ENCODE measurements around the gene PHF20. TPM values are rescaled to one million over a fixed set of nuclear protein-coding genes. Genes with fewer than 3 reads are reported as not detected.
A peak's percentile ranks its signal among the peaks of the same experiment; 100 is the strongest.
"Not testable (repeated sequence)": the region's sequence is repeated elsewhere in the genome, so short reads cannot be mapped to it uniquely, and the experiment has no call there.

PHF20 gene
- total RNA-seq, 2 experiments from 2014 or later = 57.9 to 58.8 TPM

DNA sequence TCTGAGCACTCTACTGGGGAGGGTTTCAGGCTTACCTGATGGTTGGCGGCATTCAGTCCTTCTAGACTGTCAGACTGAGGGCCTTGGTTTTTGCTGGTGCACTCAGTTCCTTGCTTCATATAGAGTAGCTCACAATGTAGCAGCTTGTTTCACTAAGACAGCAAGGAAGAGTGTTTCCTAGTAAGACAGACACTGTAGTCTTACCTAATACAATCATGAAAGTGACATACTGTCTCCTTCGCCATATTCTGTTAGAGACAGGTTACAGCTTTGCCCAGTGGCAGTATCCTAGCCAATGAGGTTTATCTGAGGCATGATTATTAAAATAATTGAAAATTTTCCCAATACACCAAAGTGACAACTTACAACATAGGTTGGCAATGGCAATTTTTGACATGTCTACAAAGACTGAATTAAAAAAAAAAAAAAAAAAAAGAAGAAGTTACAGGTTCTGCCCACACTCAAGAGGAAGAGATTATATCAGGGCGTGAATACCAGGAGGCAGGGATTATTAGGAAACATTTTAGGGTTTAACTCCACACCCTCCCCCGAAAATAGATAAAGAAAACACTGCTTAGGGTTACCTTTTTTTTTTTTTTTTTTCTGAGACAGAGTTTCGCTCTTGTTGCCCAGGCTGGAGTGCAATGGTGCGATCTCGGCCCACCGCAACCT lies 115.7 kb downstream of the PHF20 start:
- intact Hi-C loops (cut with micrococcal nuclease) = no loop called here
- POLR2A ChIA-PET = interaction anchor here (0.6 to 2.3 kb wide), 3 partner anchors 66 to 145 kb away, joined by 3 to 9 read pairs (median 3); partner anchors contain the start of gene RBM39
- Mint-ChIP-seq H3K27me3 (no peaks in the 10 kb centered on the region), H3K27ac (no peak overlapping the region), H3K36me3 (ENCODE audit: low read depth) (peaks cover 5% of the 10 kb centered on the region), H3K4me1 (ENCODE audit: low read depth) (peaks cover 23% of the 10 kb centered on the region), H3K9me3 (no peaks in the 10 kb centered on the region), H3K4me3 (no peak overlapping the region)
- DNase-seq (no peak), ATAC-seq (no peak)
- no peak for TF ChIP-seq CTCF (IDR thresholded peaks at IDR 0.05)
- CTCF ChIA-PET = no interaction called here

DNA sequence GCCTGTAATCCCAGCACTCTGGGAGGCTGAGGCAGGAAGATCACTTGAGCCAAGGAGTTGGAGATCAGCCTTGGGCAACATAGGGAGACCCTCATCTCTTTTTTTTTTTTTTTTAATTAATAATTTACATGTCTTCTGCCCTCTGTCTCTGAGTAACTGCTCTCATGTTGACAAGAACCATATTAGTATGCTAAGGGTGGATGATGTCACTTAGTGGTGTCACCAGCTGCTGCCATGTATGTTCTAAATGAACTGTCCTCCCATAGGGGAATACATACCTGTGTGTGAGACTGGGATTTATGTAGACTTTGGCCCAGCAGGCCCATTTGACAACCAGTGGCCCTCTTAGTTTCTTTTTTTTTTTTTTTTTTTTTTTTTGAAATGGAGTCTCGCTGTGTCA lies 116.8 kb downstream of the PHF20 start:
- Mint-ChIP-seq H3K36me3 (ENCODE audit: low read depth) (peaks cover 5% of the 10 kb centered on the region), H3K4me3 (no peak overlapping the region), H3K27ac (no peak overlapping the region), H3K27me3 (no peaks in the 10 kb centered on the region), H3K9me3 (no peaks in the 10 kb centered on the region), H3K4me1 (ENCODE audit: low read depth) (peaks cover 28% of the 10 kb centered on the region)
- ChIA-PET CTCF (no interaction called here), POLR2A (no interaction called here)
- DNase-seq (no peak), ATAC-seq (peak; percentile 41)
- intact Hi-C loops (cut with micrococcal nuclease) = no loop called here
- no peak for TF ChIP-seq CTCF (IDR thresholded peaks at IDR 0.05)

- no peak overlapping the region for H3K4me3 Mint-ChIP-seq
- H3K27me3 Mint-ChIP-seq = no peaks in the 10 kb centered on the region
- ChIA-PET POLR2A (no interaction called here), CTCF (no interaction called here)
- no peak overlapping the region for H3K27ac Mint-ChIP-seq
- intact Hi-C loops (cut with micrococcal nuclease) = no loop called here
- DNase-seq (no peak), ATAC-seq (no peak)
- H3K4me1 Mint-ChIP-seq (ENCODE audit: low read depth) = peaks cover 27% of the 10 kb centered on the region
- peaks cover 14% of the 10 kb centered on the region for H3K36me3 Mint-ChIP-seq (ENCODE audit: low read depth)
- TF ChIP-seq CTCF (IDR thresholded peaks at IDR 0.05) = no peak
- no peaks in the 10 kb centered on the region for H3K9me3 Mint-ChIP-seq
These were observed 119.6 kb downstream of the PHF20 start for GRCh38 chr20:35891375-35891774.

- Mint-ChIP-seq H3K9me3 (no peaks in the 10 kb centered on the region), H3K27ac (no peak overlapping the region), H3K4me1 (ENCODE audit: low read depth) (peaks cover 22% of the 10 kb centered on the region), H3K27me3 (no peaks in the 10 kb centered on the region), H3K4me3 (no peak overlapping the region), H3K36me3 (ENCODE audit: low read depth) (peaks cover 10% of the 10 kb centered on the region)
- ChIA-PET POLR2A (interaction anchor here (1.0 kb wide), 1 partner anchor 191 kb away, joined by 3 read pairs; no protein-coding TSS in a partner anchor), CTCF (interaction anchor here (1.3 to 2.6 kb wide), 2 partner anchors 7 to 61 kb away, joined by 3 to 10 read pairs; partner anchors contain the start of gene SCAND1)
- ATAC-seq (no peak), DNase-seq (no peak)
- intact Hi-C loops (cut with micrococcal nuclease) = no loop called here
- no peak for TF ChIP-seq CTCF (IDR thresholded peaks at IDR 0.05)
These were observed 121.1 kb downstream of the PHF20 start for GRCh38 chr20:35892871-35893270.

DNA sequence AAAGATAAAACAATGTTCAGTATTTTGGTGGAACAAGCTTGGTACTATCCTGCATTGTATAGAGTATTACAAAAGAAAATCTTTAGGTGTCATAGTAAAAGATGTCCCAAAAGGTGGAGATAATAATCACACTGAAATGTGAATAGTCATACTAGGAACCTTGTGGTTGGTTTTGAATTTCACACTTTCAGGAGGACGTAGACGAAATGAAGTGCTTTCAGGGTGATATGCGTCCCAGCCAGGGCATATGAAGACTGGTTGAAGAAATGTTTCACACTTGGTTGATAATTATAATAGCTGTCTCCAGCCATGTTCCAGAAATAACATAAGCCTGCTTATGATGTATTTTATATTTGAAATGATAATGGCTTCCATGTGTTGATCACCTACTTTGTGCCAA lies 122.1 kb downstream of the PHF20 start:
- ChIA-PET CTCF (interaction anchor here (0.9 to 2.6 kb wide), 4 partner anchors 8 to 60 kb away, joined by 3 to 10 read pairs (median 4); partner anchors contain the start of gene SCAND1), POLR2A (interaction anchor here (0.8 kb wide), 1 partner anchor 230 kb away, joined by 4 read pairs; no protein-coding TSS in a partner anchor)
- TF ChIP-seq CTCF (IDR thresholded peaks at IDR 0.05) = no peak
- H3K27ac Mint-ChIP-seq = no peak overlapping the region
- intact Hi-C loops (cut with micrococcal nuclease) = no loop called here
- peaks cover 10% of the 10 kb centered on the region for H3K36me3 Mint-ChIP-seq (ENCODE audit: low read depth)
- DNase-seq = peak; percentile 39
- H3K9me3 Mint-ChIP-seq = no peaks in the 10 kb centered on the region
- H3K4me1 Mint-ChIP-seq (ENCODE audit: low read depth) = peaks cover 22% of the 10 kb centered on the region
- H3K4me3 Mint-ChIP-seq = no peak overlapping the region
- ATAC-seq = peak; percentile 89
- H3K27me3 Mint-ChIP-seq = no peaks in the 10 kb centered on the region

DNA sequence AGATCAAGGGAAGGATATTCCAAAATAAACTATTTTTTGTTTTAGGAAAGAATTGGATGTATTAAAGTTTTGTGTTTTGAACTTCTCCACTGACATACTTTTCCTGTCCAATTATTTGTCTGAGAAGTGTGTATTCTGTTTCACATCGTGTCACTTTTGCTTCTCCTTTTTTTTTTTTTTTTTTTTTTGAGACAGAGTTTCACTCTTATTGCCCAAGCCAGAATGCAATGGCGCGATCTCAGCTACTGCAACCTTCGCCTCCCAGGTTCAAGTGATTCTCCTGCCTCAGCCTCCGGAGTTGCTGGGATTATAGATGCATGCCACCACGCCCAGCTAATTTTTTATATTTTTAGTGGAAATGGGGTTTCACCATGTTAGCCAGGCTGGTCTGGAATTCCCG lies 123.7 kb downstream of the PHF20 start:
- H3K4me3 Mint-ChIP-seq; DNase-seq; H3K9me3 Mint-ChIP-seq; H3K27ac Mint-ChIP-seq; POLR2A ChIA-PET; CTCF ChIA-PET; H3K27me3 Mint-ChIP-seq; intact Hi-C loops (cut with micrococcal nuclease); ATAC-seq: not testable (repeated sequence)
- Mint-ChIP-seq H3K36me3 (ENCODE audit: low read depth) (peaks cover 15% of the 10 kb centered on the region), H3K4me1 (ENCODE audit: low read depth) (peaks cover 22% of the 10 kb centered on the region)
